AML-193 (cell line): ENCODE data around the gene MUC15.
A peak's percentile ranks its signal among the peaks of the same experiment; 100 is the strongest.

ENCODE experiments used
- DNase-seq, 2 experiments: peaks; one replicate each; lab custom pipeline; 2025; lab: John Stamatoyannopoulos, UW

MUC15 gene

GRCh38 chr11:26573896-26574295 lies 1.8 kb upstream of the MUC15 start:
- DNase-seq = no peak

GRCh38 chr11:26572770-26573402 lies 823 bp upstream of the MUC15 start:
- DNase-seq = no peak

- DNase-seq = no peak
Observed at GRCh38 chr11:26569646-26570045, 2.4 kb downstream of the MUC15 start.

- DNase-seq = no peak
Observed at GRCh38 chr11:26558190-26558589, 13.9 kb downstream of the MUC15 start.

GRCh38 chr11:26557666-26558065 lies 14.4 kb downstream of the MUC15 start:
- DNase-seq = no peak

GRCh38 chr11:26556582-26556981 lies 15.5 kb downstream of the MUC15 start:
- DNase-seq = no peak

GRCh38 chr11:26554455-26554854 lies 17.6 kb downstream of the MUC15 start:
- DNase-seq = no peak

- DNase-seq = no peak
Observed at GRCh38 chr11:26553182-26553581, 18.9 kb downstream of the MUC15 start.

- no peak for DNase-seq
Observed at GRCh38 chr11:26551186-26551801, 20.8 kb downstream of the MUC15 start.

GRCh38 chr11:26550022-26550421 lies 22.0 kb downstream of the MUC15 start:
- DNase-seq = no peak

GRCh38 chr11:26549176-26549575 lies 22.9 kb downstream of the MUC15 start:
- DNase-seq = no peak

- DNase-seq = no peak
Observed at GRCh38 chr11:26541870-26542269, 30.2 kb downstream of the MUC15 start.

GRCh38 chr11:26539517-26539916 lies 32.5 kb downstream of the MUC15 start:
- DNase-seq = no peak

- DNase-seq = no peak
Observed at GRCh38 chr11:26537341-26537740, 34.7 kb downstream of the MUC15 start.

GRCh38 chr11:26527685-26528084 lies 44.4 kb downstream of the MUC15 start:
- DNase-seq = no peak

- DNase-seq = peak in 1 of 2 experiments; percentile 1
Observed at GRCh38 chr11:26522912-26523610, 49.0 kb downstream of the MUC15 start.

GRCh38 chr11:26519469-26519868 lies 52.6 kb downstream of the MUC15 start:
- DNase-seq = no peak

- no peak for DNase-seq
Observed at GRCh38 chr11:26512196-26512595, 59.9 kb downstream of the MUC15 start.

- no peak for DNase-seq
Observed at GRCh38 chr11:26510756-26511155, 61.3 kb downstream of the MUC15 start.

- DNase-seq = no peak
Observed at GRCh38 chr11:26510164-26510563, 61.9 kb downstream of the MUC15 start.
